Vagina (tissue), 2 donors: Measurements from ENCODE around the gene ANKRD29.

ENCODE experiments used
- CTCF ChIP-seq, 3 experiments: fragments of 450-650 bp in 2 of 3; fragments of 200-600 bp in 1 of 3; sonication (generic) in 1 of 3; IDR thresholded peaks; one replicate each; pipeline ENCODE4 v1.5.1; 2017 to 2019; ENCODE audit warnings: antibody characterized with exemption in 3 of 3, mild to moderate bottlenecking in 2 of 3, moderate library complexity in 2 of 3
- POLR2A ChIP-seq, 2 donors: fragments of 450-650 bp; IDR thresholded peaks; one replicate each; pipeline ENCODE4 v1.6.1; 2017; ENCODE audit warnings: antibody characterized with exemption in 2 of 2, mild to moderate bottlenecking in 2 of 2, moderate library complexity in 2 of 2
- POLR2AphosphoS5 ChIP-seq, 2 donors: sonication (generic); formaldehyde crosslinking; IDR thresholded peaks; one replicate each; pipeline ENCODE4 v1.9.0; 2017; ENCODE audit warnings: antibody characterized with exemption in 2 of 2, mild to moderate bottlenecking in 2 of 2, low read depth in 1 of 2; ENCODE audit not compliant: insufficient read depth in 1 of 2

- no peak for TF ChIP-seq CTCF (IDR thresholded peaks at IDR 0.05)
- TF ChIP-seq POLR2A (IDR thresholded peaks at IDR 0.05) = no peak
- no peak for TF ChIP-seq POLR2AphosphoS5 (IDR thresholded peaks at IDR 0.05; ENCODE audit: insufficient read depth in 1 of 2, low read depth in 1 of 2)
These were observed 32.1 kb upstream of the ANKRD29 start for GRCh38 chr18:23694637-23695430.
